NCI-H748 treated with DMSO at 0.1 percent for 48 hours (cell line): ENCODE measurements around the gene COX14.
"Not testable (repeated sequence)": the region's sequence is repeated elsewhere in the genome, so short reads cannot be mapped to it uniquely, and the experiment has no call there.

Experiments
- DNase-seq: peaks from one replicate; lab custom pipeline; 2025; lab: John Stamatoyannopoulos, UW

The COX14 gene

GRCh38 chr12:50111693-50112455 lies at the start of gene COX14:
COX14 (plus strand) TSS chr12:50112236; CDS start chr12:50120044, 7,808 bp downstream.
- peak; percentile 98 for DNase-seq

- no peak for DNase-seq
Measured at GRCh38 chr12:50062728-50063460, 49.1 kb upstream of the COX14 start.

- no peak for DNase-seq
Measured at GRCh38 chr12:50065726-50066310, 46.2 kb upstream of the COX14 start.

- DNase-seq = no peak
Measured at GRCh38 chr12:50066402-50066801, 45.6 kb upstream of the COX14 start.

- no peak for DNase-seq
Measured at GRCh38 chr12:50069069-50069468, 43.0 kb upstream of the COX14 start.

GRCh38 chr12:50069539-50069938 lies 42.5 kb upstream of the COX14 start:
- DNase-seq = no peak

GRCh38 chr12:50070314-50071060 lies 41.5 kb upstream of the COX14 start:
- DNase-seq = peak; percentile 38

- DNase-seq = no peak
Measured at GRCh38 chr12:50072198-50072907, 39.7 kb upstream of the COX14 start.

GRCh38 chr12:50073206-50073605 lies 38.8 kb upstream of the COX14 start:
- DNase-seq = no peak

GRCh38 chr12:50073712-50074111 lies 38.3 kb upstream of the COX14 start:
- DNase-seq = no peak

GRCh38 chr12:50074936-50075807 lies 36.9 kb upstream of the COX14 start:
- peak; percentile 57 for DNase-seq

GRCh38 chr12:50075808-50076170 lies 36.2 kb upstream of the COX14 start:
- no peak for DNase-seq

- DNase-seq = no peak
Measured at GRCh38 chr12:50077099-50077498, 34.9 kb upstream of the COX14 start.

- no peak for DNase-seq
Measured at GRCh38 chr12:50078281-50078680, 33.8 kb upstream of the COX14 start.

GRCh38 chr12:50079771-50080170 lies 32.3 kb upstream of the COX14 start:
- no peak for DNase-seq

GRCh38 chr12:50081096-50081808 lies 30.8 kb upstream of the COX14 start:
- no peak for DNase-seq

GRCh38 chr12:50082644-50083043 lies 29.4 kb upstream of the COX14 start:
- no peak for DNase-seq

- no peak for DNase-seq
Measured at GRCh38 chr12:50083301-50083700, 28.7 kb upstream of the COX14 start.

GRCh38 chr12:50084409-50084774 lies 27.6 kb upstream of the COX14 start:
- DNase-seq = not testable (repeated sequence)
